ENCODE data around the gene KLK10. TPM values are rescaled to one million over a fixed set of nuclear protein-coding genes. Genes with fewer than 3 reads are reported as not detected.

The KLK10 gene
- total and polyA plus RNA-seq, 2 donors (not counting 3 experiments of a cell fraction or from before 2014, with no cell fraction given): not detected

DNA sequence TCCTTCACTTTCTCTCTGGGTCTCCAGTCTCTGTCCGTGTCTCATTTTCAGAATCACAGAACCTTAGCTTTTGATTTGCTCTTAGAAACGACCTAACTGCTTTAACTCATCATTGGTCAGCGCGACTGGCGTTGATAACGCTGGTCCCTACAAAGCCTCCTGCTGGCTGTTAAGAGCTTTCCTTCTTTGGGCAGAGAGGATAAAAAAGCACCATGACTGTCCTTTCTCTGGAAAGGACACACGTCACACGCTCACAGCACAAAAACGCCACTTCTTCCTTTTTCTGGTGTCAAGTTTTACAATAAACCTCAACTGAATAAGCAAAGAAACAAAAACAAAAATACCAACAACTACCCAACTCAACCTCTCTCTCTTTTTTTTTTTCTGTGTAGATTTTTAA, 17.0 kb upstream of the KLK10 start:
- TF ChIP-seq POLR2A (IDR thresholded peaks at IDR 0.05; ENCODE audit: low read depth, low read length) (no peak), FOS (IDR thresholded peaks at IDR 0.05; ENCODE audit: borderline replicate concordance, insufficient read depth, low read length) (no peak), MYC (IDR thresholded peaks at IDR 0.05; ENCODE audit: low read depth, low read length) (no peak), POLR2AphosphoS5 (IDR thresholded peaks at IDR 0.05; ENCODE audit: insufficient read depth, low read depth, low read length) (no peak), GATA2 (IDR thresholded peaks at IDR 0.05; ENCODE audit: insufficient read depth, insufficient read length, low read depth, low read length) (no peak), EZH2 (IDR thresholded peaks at IDR 0.05; ENCODE audit: borderline replicate concordance, low read depth, low read length, severe bottlenecking) (no peak), JUN (IDR thresholded peaks at IDR 0.05; ENCODE audit: borderline replicate concordance, insufficient read depth, insufficient read length, low read depth) (no peak)
- TF ChIP-seq, protein P1, sequence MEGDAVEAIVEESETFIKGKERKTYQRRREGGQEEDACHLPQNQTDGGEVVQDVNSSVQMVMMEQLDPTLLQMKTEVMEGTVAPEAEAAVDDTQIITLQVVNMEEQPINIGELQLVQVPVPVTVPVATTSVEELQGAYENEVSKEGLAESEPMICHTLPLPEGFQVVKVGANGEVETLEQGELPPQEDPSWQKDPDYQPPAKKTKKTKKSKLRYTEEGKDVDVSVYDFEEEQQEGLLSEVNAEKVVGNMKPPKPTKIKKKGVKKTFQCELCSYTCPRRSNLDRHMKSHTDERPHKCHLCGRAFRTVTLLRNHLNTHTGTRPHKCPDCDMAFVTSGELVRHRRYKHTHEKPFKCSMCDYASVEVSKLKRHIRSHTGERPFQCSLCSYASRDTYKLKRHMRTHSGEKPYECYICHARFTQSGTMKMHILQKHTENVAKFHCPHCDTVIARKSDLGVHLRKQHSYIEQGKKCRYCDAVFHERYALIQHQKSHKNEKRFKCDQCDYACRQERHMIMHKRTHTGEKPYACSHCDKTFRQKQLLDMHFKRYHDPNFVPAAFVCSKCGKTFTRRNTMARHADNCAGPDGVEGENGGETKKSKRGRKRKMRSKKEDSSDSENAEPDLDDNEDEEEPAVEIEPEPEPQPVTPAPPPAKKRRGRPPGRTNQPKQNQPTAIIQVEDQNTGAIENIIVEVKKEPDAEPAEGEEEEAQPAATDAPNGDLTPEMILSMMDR (IDR thresholded peaks at IDR 0.05; ENCODE audit: extremely low read depth in 1 of 2, insufficient read depth in 1 of 2, low read depth in 1 of 2, low read length in 2 of 2): no peak
- TF ChIP-seq, protein P2, sequence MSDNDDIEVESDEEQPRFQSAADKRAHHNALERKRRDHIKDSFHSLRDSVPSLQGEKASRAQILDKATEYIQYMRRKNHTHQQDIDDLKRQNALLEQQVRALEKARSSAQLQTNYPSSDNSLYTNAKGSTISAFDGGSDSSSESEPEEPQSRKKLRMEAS (IDR thresholded peaks at IDR 0.05; ENCODE audit: insufficient read depth, insufficient read length): no peak
- POLR2A ChIA-PET: no interaction called here
- Histone ChIP-seq H3K9ac (replicated peaks; ENCODE audit: extremely low read depth, insufficient read depth, low read length) (no peak overlapping the region), H3K27me3 (ENCODE audit: control insufficient read depth in 2 of 2, insufficient read depth in 2 of 2, low read length in 2 of 2) (no peaks in the 10 kb centered on the region), H3K4me3 (replicated peaks in 1 of 3; ENCODE audit: insufficient read depth in 1 of 3, low read depth in 1 of 3, low read length in 3 of 3) (no peak overlapping the region), H2AFZ (ENCODE audit: low read depth, low read length) (no peak overlapping the region), H3K79me2 (ENCODE audit: control insufficient read depth, insufficient read depth, low read length) (no peaks in the 10 kb centered on the region), H3K4me1 (ENCODE audit: control insufficient read depth, extremely low read depth, insufficient read depth, low read length) (no peaks in the 10 kb centered on the region), H3K9me1 (replicated peaks; ENCODE audit: control insufficient read depth, extremely low read depth, insufficient read depth, low read length) (no peaks in the 10 kb centered on the region), H3K4me2 (ENCODE audit: insufficient read depth, low read length) (no peak overlapping the region), H3K9me3 (replicated peaks; ENCODE audit: control insufficient read depth, insufficient read depth, low read length) (no peaks in the 10 kb centered on the region), H3K36me3 (ENCODE audit: control insufficient read depth in 2 of 2, extremely low read depth in 1 of 2, insufficient read depth in 2 of 2, low read length in 2 of 2) (no peaks in the 10 kb centered on the region), H4K20me1 (replicated peaks; ENCODE audit: control insufficient read depth, extremely low read depth, insufficient read depth, low read length) (no peaks in the 10 kb centered on the region), H3K27ac (ENCODE audit: insufficient read depth, low read depth, low read length) (no peak overlapping the region)
- no peak for FAIRE-seq
- no peak for DNase-seq (ENCODE audit: low read depth, low spot score)
- intact Hi-C loops (cut with micrococcal nuclease) (no loop called here), dilution Hi-C loops (cut with MboI; ENCODE audit: extremely low pct_ligation_motif_present, low sequenced_read_pairs) (no loop called here)
- CTCF ChIA-PET: no interaction called here
- BruUV-seq (replicated peaks): no TSS peak

Measured in endothelial cell of umbilical vein (primary cell).